Stimulated activated CD8-positive, alpha-beta memory T cell treated with anti-CD3 and anti-CD28 coated beads, Interleukin-12 subunit alpha, Interleukin-12 subunit beta, amount 100 ng/mL, for 4 hours (primary cell): ENCODE data around the gene CUX1.
"Not testable (repeated sequence)": the region's sequence is repeated elsewhere in the genome, so short reads cannot be mapped to it uniquely, and the experiment has no call there.

Experiments used
- DNase-seq: peaks from one replicate; pipeline ENCODE4 v3.0.0-alpha.2; 2020; ENCODE audit warnings: low read depth

The CUX1 gene

DNA sequence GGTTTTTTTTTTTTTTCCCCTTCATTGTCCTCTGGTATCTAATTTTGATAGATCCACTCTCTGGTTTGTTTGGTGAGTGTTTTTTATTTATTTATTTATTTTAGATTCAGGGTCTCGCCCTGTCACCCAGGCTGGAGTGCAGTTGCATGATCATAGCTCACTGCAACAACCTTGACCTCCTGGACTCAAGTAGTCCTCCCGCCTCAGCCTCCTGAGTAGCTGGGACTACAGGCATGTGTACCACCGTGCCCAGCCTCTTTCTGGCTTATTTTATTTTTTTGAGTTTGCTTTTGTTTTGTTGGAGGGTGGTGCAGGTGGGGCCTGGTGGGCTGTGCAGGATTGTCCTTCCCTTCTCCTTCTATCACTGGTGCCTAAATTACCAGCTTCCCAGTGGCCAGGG is 282.0 kb downstream of the CUX1 start:
- no peak for DNase-seq

DNA sequence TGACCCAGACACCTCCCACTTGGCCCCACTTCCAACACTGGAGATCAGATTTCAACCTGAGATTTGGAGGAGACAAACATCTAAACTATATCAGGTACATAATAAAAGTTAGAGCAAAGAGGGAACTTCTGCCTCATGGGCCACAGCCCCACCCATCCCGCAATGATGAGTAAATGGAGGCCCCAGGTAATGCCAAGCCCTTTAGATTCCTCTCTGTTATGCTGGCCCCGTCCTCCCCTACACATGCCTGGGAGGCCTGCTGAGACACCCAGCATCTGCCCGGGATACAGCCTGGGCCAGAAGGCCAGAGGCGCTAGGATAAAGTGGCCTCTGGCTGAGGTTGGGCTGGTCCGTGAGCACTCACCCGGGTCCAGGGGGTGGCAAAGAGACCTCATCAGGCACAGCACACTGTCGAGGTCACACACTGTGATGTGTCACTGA is 283.7 kb downstream of the CUX1 start:
- DNase-seq = no peak

DNA sequence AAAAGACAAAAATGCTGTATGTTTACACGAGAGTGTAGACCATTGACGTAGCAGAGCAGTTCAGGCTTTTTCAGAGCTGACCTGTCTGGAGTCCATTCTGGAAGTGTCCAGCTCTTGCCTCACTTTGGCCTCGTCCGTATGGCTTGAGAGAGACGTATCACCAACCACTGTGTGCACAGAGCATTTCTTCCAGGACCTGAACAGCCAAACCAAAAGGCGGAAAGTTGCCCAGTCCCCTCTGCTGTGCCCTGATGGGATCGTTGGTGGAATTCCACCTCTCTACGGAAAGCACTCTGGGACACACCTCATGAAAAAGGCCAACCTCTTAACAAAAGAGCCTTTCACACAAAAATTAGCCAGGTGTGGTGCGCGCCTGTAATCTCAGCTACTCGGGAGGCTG is 284.5 kb downstream of the CUX1 start:
- no peak for DNase-seq

DNA sequence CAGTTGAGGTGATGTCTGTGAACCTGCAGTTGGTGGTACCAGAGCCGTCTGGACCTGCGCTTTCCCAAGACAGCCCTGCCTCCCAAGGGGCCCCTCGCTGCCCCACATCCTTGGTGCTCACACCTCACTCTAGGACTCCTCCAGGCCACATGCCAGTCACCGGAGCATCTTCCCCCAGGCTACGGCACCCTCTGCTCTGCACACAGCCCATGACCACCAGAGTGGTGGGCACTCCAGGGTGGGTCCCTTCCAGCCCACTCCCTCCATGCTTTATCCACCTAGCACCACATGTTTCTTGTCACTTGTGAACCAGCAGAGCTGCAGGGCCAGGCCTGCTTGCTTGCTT is 285.6 kb downstream of the CUX1 start:
- DNase-seq = no peak

DNA sequence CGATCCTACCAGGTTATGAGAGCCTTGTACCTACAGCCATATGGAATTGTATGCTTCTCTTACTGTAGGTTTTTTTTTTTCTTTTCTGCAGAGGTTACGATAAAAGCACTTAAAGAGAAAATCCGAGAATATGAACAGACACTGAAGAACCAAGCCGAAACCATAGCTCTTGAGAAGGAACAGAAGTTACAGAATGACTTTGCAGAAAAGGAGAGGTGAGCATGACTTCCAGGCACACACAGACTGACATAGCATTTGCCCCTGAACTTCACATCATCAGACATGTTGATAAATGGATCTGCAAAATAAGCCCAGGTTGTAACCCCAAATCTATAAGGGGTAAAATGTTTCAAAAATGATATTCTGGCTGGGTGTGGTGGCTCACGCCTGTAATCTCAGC is 286.8 kb downstream of the CUX1 start:
- no peak for DNase-seq

DNA sequence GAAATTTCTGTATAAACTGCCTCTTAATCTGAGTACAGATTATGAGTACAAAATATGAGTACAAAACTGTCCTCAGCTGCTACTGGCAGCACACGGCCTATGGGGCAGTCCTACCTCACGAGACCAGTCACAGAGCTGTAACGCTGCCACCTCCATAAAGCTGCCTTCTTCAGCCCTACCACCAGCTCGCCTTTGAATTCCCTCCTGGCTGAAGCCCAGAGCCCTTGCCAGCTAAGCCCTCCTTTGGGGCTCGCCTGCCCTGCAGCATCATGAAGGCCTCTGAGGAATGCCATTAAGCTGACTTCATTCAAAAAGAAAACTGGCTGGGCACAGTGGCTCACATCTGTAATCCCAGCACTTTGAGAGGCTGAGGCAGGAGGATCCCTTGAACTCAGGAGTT is 289.2 kb downstream of the CUX1 start:
- DNase-seq = no peak

DNA sequence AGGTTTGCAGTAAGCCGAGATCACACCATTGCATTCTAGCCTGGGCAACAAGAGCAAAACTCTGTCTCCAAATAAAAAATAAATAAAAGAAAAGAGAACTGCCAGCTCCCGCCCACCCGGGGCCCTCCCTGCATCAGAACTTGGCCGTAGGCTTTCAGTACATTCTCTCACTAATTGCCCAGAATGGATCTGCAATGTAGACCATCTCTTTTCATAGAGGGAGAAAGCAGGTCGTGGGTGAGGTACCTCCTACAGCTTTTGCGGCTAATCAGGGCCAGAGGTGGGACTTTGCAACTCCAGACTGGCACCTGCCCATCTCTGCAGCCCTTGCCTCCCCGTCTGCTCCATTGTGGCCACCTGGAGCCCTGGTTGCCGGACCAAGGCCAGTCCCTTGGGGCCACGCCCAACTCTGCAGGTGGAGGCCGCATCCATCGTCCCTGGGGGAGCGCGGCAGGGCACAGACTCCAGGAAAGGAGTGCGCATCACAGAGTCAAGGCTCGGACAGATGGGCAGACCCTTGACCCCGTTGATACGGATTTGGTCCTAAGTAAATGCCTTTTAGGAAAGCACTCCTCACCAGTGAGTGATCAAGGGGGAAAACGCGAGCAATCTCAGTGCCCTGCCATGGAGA is 290.2 kb downstream of the CUX1 start:
- DNase-seq = no peak

DNA sequence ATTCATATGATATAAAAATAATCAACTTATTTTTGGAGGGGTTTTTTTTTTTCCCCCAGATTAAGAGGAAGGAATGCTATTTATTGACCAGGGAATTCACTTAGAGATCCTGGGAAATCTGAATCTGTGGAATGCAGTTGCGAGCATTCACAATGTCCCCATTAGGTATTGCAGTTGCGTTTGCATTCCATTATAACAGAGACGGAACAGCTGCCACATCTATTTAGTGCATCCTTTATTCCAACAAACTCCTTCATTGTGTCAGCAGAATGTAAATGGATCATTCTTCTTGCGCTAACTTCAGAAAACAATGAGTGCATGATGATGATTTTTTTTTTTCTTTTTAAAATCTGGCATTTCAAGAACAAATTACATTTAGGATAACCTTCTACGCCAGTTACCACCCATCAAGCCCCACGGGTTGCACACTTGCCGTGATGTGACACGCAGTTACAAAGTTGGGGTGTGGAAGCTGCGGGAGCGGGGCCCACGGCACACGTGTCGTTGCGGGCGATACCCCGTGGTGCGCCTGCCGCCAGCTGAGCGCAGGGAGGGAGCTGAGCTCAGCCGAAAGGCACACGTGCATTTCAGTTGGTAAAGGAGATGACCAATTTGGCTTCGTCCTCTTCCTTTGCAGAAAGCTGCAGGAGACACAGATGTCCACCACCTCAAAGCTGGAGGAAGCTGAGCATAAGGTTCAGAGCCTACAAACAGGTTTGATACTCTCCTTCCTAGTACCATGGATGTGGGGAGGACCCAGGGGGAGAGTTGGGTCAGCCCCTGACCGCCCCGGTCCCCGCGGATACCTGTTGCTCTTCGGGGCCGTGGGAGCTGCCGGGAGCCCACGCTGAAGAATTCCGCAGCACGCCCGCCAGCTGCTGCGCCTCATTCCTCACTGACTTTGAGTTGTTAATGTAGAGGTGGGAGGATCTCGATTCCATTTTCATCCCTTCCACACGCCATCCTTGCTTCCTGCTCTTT is 293.9 kb downstream of the CUX1 start:
- DNase-seq = no peak

DNA sequence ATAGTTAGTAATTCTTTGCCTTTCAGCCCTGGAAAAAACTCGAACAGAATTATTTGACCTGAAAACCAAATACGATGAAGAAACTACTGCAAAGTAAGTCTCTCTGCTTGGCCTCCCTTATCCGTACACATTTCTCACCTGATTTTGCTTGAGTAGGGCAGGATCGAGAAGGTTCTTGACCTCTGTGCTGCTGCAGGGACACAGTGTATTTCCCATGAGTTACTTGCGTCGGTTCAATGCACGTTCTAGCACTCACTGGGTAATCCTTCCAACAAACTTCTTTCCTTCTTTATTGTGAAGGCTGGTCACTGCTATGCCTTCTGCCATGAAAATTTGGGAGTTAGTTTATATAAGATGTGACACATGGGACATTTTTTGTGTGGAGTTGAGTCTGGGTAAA is 297.8 kb downstream of the CUX1 start:
- no peak for DNase-seq

DNA sequence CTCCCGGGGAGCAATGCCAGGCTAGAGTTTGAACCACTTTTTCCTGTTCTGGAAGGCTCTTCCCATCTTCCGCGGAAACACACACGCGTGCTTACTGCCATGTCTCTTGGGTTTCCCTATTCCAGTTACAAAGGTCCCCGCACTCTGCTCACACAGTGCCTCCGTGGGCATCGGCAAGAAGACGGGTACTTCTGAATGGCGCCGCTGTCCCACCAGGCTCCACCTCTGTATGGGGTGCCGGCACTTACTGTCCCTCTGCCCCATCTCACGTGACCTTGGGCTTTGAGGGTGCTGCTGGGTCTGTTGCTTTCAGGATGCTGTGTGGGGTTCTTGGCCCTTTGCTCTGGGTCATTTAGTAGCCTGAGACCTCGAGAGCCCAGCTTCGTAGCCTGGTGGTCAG is 298.5 kb downstream of the CUX1 start:
- DNase-seq = no peak

DNA sequence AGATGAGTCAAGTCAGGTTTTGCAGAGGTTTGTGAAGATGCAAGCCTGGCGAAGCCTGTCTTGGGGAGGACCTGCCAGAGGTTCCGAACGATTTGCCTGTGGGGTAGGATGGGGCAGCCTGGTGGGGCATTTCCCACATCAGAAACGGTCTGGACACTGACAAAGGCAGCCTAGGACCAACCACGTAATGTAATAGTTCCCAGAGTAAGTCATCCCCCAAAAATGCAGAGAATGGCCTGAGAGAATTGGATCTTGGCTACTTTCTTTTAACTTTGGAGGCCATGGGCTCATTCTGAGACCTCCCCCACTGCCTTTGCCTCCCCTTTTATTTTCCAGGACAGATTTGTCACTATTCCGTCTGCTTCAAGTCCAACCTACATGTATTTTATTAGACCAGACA is 300.3 kb downstream of the CUX1 start:
- no peak for DNase-seq

DNA sequence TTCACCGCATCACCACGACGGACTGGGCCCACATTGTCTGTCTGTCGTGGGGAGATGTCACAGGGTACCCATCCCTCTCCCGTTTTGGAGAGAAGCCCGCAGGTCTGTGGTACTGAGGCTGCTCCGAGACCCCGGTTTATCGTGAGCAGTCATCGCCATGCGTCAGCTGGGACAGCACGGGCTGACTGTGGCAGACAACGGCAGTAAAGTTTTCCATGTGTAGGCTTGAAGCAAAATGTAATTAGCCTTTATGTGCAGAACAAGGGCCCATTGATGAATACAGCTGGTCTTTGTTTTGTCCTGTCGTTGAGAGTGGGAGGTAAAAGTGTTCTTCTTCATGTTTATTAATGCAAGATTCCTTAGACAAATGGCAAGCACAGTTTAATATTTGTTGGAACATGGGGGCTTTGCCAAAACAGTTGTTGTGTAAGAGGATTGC is 301.8 kb downstream of the CUX1 start:
- DNase-seq = no peak

DNA sequence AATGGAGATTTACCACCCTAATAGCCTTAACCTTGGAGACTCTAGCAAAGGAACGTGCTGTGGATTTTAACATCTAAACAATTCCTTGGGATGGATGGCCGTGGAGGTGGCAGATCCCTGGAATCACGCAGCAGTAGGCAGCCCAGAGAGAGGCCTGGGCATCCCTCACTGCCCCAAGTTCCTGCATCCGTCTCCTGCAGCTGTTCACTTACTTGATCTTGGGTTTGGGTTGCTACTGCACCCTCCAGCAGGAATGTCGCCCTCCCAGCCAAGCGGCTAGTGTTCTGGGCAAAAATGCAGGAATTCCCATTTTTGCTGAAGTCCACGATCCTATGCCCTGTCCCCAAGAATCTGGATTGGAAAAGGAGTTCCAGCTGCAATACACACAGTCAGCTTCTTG is 302.5 kb downstream of the CUX1 start:
- DNase-seq = no peak

DNA sequence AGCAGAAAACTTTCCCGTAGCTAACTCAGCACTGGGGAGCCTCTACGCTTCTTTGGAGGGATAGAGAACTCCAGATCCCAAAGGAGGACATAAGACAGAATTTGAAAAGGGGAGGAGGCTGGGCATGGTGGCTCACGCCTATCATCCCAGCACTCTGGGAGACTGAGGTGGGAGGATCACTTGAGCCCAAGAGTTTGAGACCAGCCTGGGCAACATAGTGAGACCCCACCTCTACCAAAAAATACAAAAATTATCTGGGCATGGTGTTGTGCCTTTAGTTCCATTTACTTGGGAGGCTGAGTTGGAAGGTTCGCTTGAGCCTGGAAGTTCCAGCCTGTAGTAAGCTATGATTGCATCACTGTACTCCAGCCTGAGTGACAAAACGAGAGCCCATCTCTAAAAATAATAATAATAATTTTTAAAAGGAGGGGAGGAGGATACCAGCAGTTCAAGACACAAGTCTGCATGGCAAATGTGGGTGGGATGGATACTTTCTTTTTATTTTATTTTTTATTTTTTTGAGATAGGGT is 303.3 kb downstream of the CUX1 start:
- no peak for DNase-seq

DNA sequence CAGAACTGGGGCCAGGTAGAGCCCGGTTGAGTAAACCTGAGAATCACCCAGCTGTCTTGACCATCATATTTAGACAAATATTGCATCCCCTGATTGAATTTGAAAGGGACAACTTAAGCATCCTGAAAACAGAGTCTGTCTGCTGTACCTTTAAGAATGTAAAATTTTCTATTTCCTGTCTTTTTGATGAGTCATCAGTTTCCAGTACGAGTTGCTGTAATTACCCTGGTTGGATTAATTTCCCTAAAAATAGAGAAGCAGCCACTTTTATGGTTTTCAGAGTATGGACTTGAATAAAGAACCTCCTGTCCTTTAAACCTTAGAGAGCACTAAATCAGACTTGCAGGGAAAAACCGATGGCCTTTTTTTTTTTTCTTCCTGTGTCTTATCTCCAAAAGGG is 304.6 kb downstream of the CUX1 start:
- no peak for DNase-seq

DNA sequence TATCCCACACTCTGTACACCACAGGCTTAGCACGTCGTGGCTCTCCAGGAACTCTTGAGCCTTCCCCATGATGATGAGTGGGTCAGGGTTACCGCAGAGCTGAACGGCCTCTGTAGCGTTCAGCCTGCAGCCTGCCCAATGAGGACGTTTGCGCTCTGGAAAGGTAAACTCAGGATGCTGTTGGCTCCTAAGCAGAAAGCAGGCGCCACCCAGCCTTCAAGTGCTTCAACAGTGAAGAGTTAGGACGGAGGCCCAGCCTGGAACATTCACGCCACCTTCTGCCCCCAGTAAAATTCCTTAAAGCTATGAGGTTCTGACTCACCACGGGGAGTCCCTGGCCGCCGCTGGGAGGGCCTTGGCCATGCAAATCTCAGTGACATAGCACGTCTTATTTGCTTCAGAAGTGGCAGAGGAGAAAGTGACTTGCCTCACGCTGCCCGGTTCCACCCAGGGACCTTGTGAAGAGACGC is 307.7 kb downstream of the CUX1 start:
- DNase-seq = no peak

DNA sequence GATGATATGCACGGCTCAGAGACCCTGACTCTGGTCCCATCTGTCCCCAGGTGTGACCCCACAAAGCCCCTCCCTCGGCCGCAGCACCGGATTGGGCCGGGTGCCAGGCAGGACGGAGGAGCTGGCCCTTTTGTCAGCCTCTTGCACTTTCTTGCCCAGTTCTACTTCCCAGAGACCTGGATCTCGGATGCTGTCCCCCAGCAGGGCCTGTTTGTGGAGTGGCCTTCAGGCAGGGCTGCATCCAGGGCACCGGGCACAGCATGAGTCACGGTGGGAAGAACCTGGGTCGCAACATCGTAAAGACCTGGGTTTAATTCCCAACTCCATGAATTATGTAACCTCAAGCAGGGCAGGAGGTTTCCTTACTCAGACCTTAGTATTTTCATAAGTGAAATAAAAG is 310.9 kb downstream of the CUX1 start:
- no peak for DNase-seq

DNA sequence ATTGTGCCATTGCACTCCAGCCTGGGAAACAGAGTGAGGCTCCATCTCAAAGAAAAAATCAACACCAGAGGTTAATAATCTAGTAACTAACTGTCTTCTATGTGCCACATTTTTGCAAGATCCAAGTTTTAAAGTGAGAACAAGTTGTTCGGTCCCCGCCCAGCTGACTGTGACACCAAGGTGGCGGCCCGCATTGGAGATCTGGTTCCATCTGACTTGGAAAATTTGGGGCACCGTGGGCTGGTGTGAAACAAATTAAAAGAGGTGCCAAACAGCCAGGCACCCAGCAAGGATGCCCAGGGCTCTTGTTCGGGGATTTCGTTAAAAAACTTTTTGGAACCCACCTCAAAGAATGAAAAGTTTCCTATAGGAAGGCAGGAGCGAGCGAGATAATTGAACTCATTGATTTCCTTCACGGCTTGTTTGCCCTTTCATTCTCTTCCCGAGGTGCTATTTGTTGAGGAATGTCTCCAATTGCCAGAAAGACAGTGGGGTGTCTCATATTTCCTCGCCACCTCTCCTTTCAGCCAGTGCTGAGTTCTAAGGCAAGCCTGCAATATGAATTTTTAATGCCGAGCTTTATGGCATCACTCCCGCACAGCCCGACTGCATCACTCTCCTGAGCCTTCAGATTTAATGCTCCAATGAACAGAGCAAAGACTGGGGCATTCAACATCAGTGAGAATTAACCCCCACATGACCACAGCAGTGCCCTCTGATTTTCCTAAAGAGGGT is 312.4 kb downstream of the CUX1 start:
- no peak for DNase-seq

DNA sequence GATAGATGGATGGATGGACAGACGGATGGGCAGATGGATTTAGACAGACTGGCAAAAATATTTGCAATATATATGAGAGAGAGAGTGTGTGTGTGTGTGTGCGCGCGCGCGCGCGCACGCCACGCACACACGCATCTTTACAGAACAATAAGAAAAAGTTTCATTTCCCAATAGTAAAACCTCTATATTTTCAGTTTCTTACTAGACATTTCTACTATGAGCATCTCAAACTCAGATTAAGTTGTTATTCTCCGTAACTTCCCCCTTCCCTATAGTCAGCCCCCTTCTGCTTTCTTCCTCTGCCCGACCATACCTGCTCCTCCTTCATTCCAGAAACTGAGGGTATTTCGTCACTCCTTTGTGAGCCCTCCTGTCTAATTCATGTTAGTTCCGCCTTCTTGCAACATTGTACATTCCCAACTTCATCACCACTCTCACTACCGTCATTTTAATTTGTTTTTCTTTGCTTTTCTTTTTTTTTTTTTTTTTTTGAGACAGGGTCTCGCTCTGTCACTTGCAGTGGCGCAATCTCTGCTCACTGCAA is 314.9 kb downstream of the CUX1 start:
- DNase-seq = no peak

DNA sequence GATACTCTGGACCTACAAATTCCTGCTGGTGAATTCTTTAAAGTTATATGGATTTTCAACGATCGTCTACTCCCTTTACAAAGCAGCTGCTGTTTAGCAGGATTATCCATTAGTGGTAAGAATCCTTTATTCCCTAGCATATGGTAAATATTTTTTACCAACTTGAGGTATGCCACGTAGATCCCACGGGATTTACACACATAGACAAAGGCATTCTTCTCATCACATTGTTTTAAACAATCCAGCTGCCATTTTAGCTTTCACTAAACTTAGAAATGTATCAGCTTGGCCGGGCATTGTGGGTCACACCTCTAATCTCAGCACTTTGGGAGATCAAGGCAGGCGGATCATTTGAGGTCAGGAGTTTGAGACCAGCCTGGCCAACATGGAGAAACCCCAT is 321.2 kb downstream of the CUX1 start:
- no peak for DNase-seq

DNA sequence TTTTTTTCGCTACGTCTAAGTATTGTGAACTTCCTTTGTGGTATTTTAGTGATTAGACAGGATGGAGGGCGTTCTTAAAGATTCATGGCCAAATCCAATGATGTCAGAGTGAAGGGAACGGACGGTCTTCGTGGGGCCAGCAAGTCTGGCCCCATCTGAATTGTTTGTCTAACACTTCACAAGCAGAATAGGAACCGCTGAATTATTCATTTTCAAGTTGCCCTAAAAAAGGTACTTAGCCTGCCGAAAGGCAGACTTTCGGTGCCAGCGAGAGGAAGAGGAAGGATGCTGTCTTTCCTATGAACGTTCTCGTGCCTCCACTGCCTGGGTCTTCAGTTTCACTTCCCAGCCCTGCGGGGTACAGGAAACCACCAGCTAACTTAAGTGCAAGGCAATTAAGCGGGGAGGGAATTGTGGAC is 323.5 kb downstream of the CUX1 start:
- DNase-seq = no peak

DNA sequence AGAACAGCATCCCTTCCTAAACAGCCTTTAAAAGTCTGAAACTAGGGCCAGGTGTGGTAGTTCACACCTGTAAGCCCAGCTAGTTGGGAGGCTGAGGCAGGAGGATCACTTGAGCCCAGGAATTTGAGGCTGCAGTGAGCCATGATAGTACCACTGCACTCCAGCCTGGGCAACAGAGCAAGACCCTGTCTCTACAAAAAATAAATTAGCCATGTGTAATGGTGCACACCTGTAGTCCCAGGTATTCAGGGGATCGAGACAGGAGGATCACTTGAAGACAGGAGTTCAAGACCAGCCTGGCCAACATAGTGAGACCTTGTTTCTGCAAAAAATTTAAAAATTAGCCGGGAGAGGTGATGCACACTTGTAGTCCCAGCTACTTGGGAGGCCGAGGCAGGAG is 325.0 kb downstream of the CUX1 start:
- not testable (repeated sequence) for DNase-seq
